IMR-90 (cell line): Measurements from ENCODE around the gene PRPF40A. TPM values are rescaled to one million over a fixed set of nuclear protein-coding genes. Genes with fewer than 3 reads are reported as not detected.

Experiments
- ATAC-seq: fragments of 200-7000 bp; cut with Tn5 transposase; 2 replicates; pipeline ENCODE4 v1.9.1; 2020; ENCODE audit warnings: low read depth, mild to moderate bottlenecking, moderate library complexity
- BruUV-seq: library from RNA; stranded (reverse); fragments of 400-500 nt; replicated peaks from 2 replicates; lab custom pipeline; 2021; lab: Mats Ljungman, UMichigan
- CTCF ChIA-PET: fragments of 300-600 bp; formaldehyde crosslinking; extraction: SDS; loops from one replicate; lab custom pipeline; 2021; ENCODE audit warnings: antibody characterized with exemption; lab: Yijun Ruan, JAX
- POLR2A ChIA-PET: fragments of 300-600 bp; sonication (Branson Sonifier 250); formaldehyde crosslinking; loops from one replicate; lab custom pipeline; 2022; ENCODE audit warnings: antibody characterized with exemption; ENCODE audit not compliant: unreplicated experiment; lab: Charles Lee
- DNase-seq: peaks from one replicate; pipeline ENCODE4 v3.0.0; 2013
- H2AFZ ChIP-seq: replicated peaks from 2 replicates; pipeline ENCODE3; 2013; ENCODE audit warnings: low read length, mild to moderate bottlenecking; ENCODE audit not compliant: poor library complexity
- H2AK5ac ChIP-seq: 2 replicates; pipeline ENCODE4 v1.6.1; 2013; ENCODE audit warnings: low read depth, low read length, inconsistent platforms
- H2AK9ac ChIP-seq: replicated peaks from 2 replicates; pipeline ENCODE3; 2013; ENCODE audit warnings: mild to moderate bottlenecking, low read depth, low read length, moderate library complexity; ENCODE audit not compliant: poor library complexity
- H2BK120ac ChIP-seq: 2 replicates; pipeline ENCODE4 v1.6.1; 2013; ENCODE audit warnings: low read depth, low read length, inconsistent platforms
- H2BK15ac ChIP-seq: 3 replicates; pipeline ENCODE4 v1.6.1; 2013; ENCODE audit warnings: low read depth, low read length, inconsistent platforms
- H2BK20ac ChIP-seq: 2 replicates; pipeline ENCODE4 v1.6.1; 2013; ENCODE audit warnings: low read depth, mild to moderate bottlenecking, inconsistent platforms, low read length, moderate library complexity
- H2BK5ac ChIP-seq: 2 replicates; pipeline ENCODE4 v1.6.1; 2013; ENCODE audit warnings: mild to moderate bottlenecking, low read depth, low read length, inconsistent platforms; ENCODE audit not compliant: poor library complexity, severe bottlenecking
- H3K14ac ChIP-seq: replicated peaks from 2 replicates; pipeline ENCODE4 v1.6.1; 2013; ENCODE audit warnings: low read depth, low read length, inconsistent platforms
- H3K18ac ChIP-seq: 2 replicates; pipeline ENCODE4 v1.6.1; 2013; ENCODE audit warnings: low read depth, low read length, control low read depth
- H3K23ac ChIP-seq: 2 replicates; pipeline ENCODE4 v1.6.1; 2013; ENCODE audit warnings: low read depth, low read length, inconsistent platforms
- H3K27ac ChIP-seq: 2 replicates; pipeline ENCODE4 v1.5.1; 2013; ENCODE audit warnings: mild to moderate bottlenecking, control low read depth, low read length; ENCODE audit not compliant: insufficient read depth
- H3K27me3 ChIP-seq: 2 replicates; pipeline ENCODE4 v1.6.1; 2013; ENCODE audit warnings: low read length; ENCODE audit not compliant: control insufficient read depth, insufficient read depth
- H3K36me3 ChIP-seq: 2 replicates; pipeline ENCODE4 v1.6.1; 2013; ENCODE audit warnings: low read length, mixed read lengths; ENCODE audit not compliant: control insufficient read depth, insufficient read depth
- H3K4ac ChIP-seq: 2 replicates; pipeline ENCODE4 v1.6.1; 2013; ENCODE audit warnings: low read depth, low read length, inconsistent platforms
- H3K4me1 ChIP-seq: 2 replicates; pipeline ENCODE4 v1.6.1; 2013; ENCODE audit warnings: low read length, mixed read lengths; ENCODE audit not compliant: control insufficient read depth, insufficient read depth
- H3K4me2 ChIP-seq: 2 replicates; pipeline ENCODE4 v1.6.1; 2013; ENCODE audit warnings: low read depth, mild to moderate bottlenecking, control low read depth, low read length, moderate library complexity
- H3K4me3 ChIP-seq: 2 replicates; pipeline ENCODE4 v1.5.1; 2013; ENCODE audit warnings: low read depth, mild to moderate bottlenecking, control low read depth, low read length, moderate library complexity; ENCODE audit not compliant: insufficient read depth
- H3K56ac ChIP-seq: 2 replicates; pipeline ENCODE4 v1.6.1; 2013; ENCODE audit warnings: low read length, inconsistent platforms; ENCODE audit not compliant: insufficient read depth; ENCODE audit errors: extremely low read depth
- H3K79me1 ChIP-seq, 2 experiments: 2 replicates each; pipeline ENCODE4 v1.6.1; 2013; ENCODE audit warnings: low read length in 2 of 2, inconsistent platforms in 1 of 2, low read depth in 1 of 2
- H3K9ac ChIP-seq: 2 replicates; pipeline ENCODE4 v1.6.1; 2013; ENCODE audit warnings: low read depth, low read length, control low read depth
- H3K9me1 ChIP-seq: 2 replicates; pipeline ENCODE4 v1.6.1; 2013; ENCODE audit warnings: low read length, inconsistent platforms; ENCODE audit not compliant: insufficient read depth
- H3K9me3 ChIP-seq: 2 replicates; pipeline ENCODE4 v1.6.1; 2013; ENCODE audit warnings: low read length; ENCODE audit not compliant: control insufficient read depth, insufficient read depth
- H4K20me1 ChIP-seq: 2 replicates; pipeline ENCODE4 v1.6.1; 2013; ENCODE audit warnings: low read length, inconsistent platforms; ENCODE audit not compliant: insufficient read depth
- H4K5ac ChIP-seq: 2 replicates; pipeline ENCODE4 v1.6.1; 2013; ENCODE audit warnings: mild to moderate bottlenecking, low read depth, low read length, control low read depth
- H4K8ac ChIP-seq, 2 experiments: 2 replicates each; pipeline ENCODE4 v1.6.1; 2013; ENCODE audit warnings: low read depth in 2 of 2, low read length in 2 of 2, control low read depth in 1 of 2, inconsistent platforms in 1 of 2
- H4K91ac ChIP-seq: 2 replicates; pipeline ENCODE4 v1.6.1; 2013; ENCODE audit warnings: low read depth, low read length, inconsistent platforms; ENCODE audit not compliant: insufficient read depth
- RAD21 ChIP-seq: IDR thresholded peaks from 2 replicates; pipeline ENCODE4 v1.6.1; 2012; ENCODE audit warnings: low read length, improper control_type of control experiment
- RCOR1 ChIP-seq: IDR thresholded peaks from 2 replicates; pipeline ENCODE4 v1.6.1; 2012; ENCODE audit warnings: mild to moderate bottlenecking, low read length, improper control_type of control experiment; ENCODE audit not compliant: insufficient replicate concordance
- RFX5 ChIP-seq: IDR thresholded peaks from 2 replicates; pipeline ENCODE4 v1.8.0; 2012; ENCODE audit warnings: low read depth, mild to moderate bottlenecking, low read length, moderate library complexity
- WGBS, 2 experiments: methylation state at CpG; one replicate each; pipeline versions ENCODE4 v1.1.5 to v1.1.7; 2013; ENCODE audit warnings: missing lambda C conversion rate in 2 of 2; ENCODE audit not compliant: insufficient read length in 1 of 2; ENCODE audit errors: extremely low coverage in 2 of 2; 5-methylcytosine and 5-hydroxymethylcytosine counted together
- dilution Hi-C: fragments of 300-500 bp; cut with HindIII; formaldehyde crosslinking; loops from one replicate; pipeline ENCODE4 v1.14.3; 2018; ENCODE audit warnings: low sequenced_read_pairs; ENCODE audit not compliant: unreplicated experiment
- in situ Hi-C: fragments of 300-500 bp; cut with MboI; formaldehyde crosslinking; loops from 3 replicates; pipeline ENCODE4 v1.14.3; 2019; ENCODE audit warnings: low sequenced_read_pairs, inconsistent platforms, mixed read lengths
- intact Hi-C: fragments of 100-400 bp; cut with micrococcal nuclease; formaldehyde crosslinking; loops from 2 replicates; pipeline ENCODE4 v1.10.0; 2022
- polyA plus RNA-seq, 3 experiments: library from polyadenylated mRNA; depleted of rRNA; stranded (reverse); fragments of >200 nt; gene quantifications; 2 replicates each; pipeline ENCODE4 v1.2.3, GENCODE V29; 2012; ENCODE audit warnings: low replicate concordance in 1 of 3
- total RNA-seq: library from RNA; depleted of rRNA; stranded (reverse); fragments of >200 nt; gene quantifications from 2 replicates; pipeline ENCODE4 v1.2.3, GENCODE V29; 2012

Gene PRPF40A
- total and polyA plus RNA-seq, 2 of the 4 experiments (the other 2 are of a cell fraction), result 49.1 to 150 TPM

DNA sequence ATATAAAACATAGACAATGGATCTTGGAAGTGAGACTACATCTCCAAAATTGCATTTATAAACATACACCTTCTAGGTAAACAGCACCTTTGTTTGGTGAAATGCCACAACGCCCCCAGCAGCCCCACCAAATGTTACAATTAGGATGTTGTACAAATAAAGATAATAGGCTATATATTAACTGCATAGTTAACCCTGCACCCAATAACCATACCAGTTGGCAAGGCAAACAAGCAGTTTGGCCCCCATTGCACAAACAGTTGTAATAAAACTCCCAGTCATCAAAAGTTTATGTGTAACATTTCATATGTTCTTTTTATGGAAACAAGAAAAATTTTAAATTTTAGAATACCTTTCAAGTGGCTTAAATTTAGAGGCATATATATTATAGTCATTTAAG, 67.3 kb downstream of the PRPF40A start:
- CTCF ChIA-PET, result no interaction called here
- in situ Hi-C loops, result loop anchor here (25.0 kb wide), 1 partner anchor 1188 kb away; no protein-coding TSS in a partner anchor

More for the DNA sequence above, 67.3 kb downstream of the PRPF40A start:
- peaks cover 2% of the 10 kb centered on the region; the same call in 1 of the 2 replicates for H3K36me3 ChIP-seq
- dilution Hi-C loops, result loop anchor here (25.0 kb wide), 1 partner anchor 463 kb away; the partner anchor contains the start of gene STAM2
- ATAC-seq, result no peak
- H3K4me3 ChIP-seq, result no peak overlapping the region
- H2BK5ac ChIP-seq, result no peak overlapping the region
- peaks cover 0 to 4% of the 10 kb centered on the region in 2 experiments; a peak in 2 of 4 replicates for H3K79me1 ChIP-seq
- no peak for DNase-seq
- no peaks in the 10 kb centered on the region for H4K20me1 ChIP-seq
- no peak overlapping the region for H2AFZ ChIP-seq
- no peak overlapping the region for H2AK9ac ChIP-seq
- H3K4me2 ChIP-seq, result no peak overlapping the region
- no peak overlapping the region for H2BK15ac ChIP-seq
- no peak overlapping the region for H4K91ac ChIP-seq
- no peak overlapping the region for H2BK120ac ChIP-seq
- no peak overlapping the region for H3K23ac ChIP-seq
- H3K9ac ChIP-seq, result no peak overlapping the region
- H3K9me1 ChIP-seq, result peaks cover 8% of the 10 kb centered on the region; the same call in 1 of the 2 replicates
- POLR2A ChIA-PET, result no interaction called here
- no peak overlapping the region for H3K4ac ChIP-seq
- TF ChIP-seq RAD21 (no peak), RFX5 (no peak), RCOR1 (no peak)
- WGBS, 2 experiments, result no CpG with 5 or more reads among the region's 1 CpG
- no peaks in the 10 kb centered on the region for H3K27me3 ChIP-seq
- H3K18ac ChIP-seq, result no peak overlapping the region
- H3K27ac ChIP-seq, result no peak overlapping the region
- no peak overlapping the region for H3K56ac ChIP-seq
- no TSS peak for BruUV-seq
- H2AK5ac ChIP-seq, result no peak overlapping the region
- no peak overlapping the region for H4K5ac ChIP-seq
- intact Hi-C loops, result loop anchor here (5.0 kb wide), 1 partner anchor 37 kb away; no protein-coding TSS in a partner anchor
- H4K8ac ChIP-seq, result no peak overlapping the region
- no peak overlapping the region for H2BK20ac ChIP-seq
- peaks cover 3% of the 10 kb centered on the region; the same call in 1 of the 2 replicates for H3K4me1 ChIP-seq
- no peak overlapping the region for H3K14ac ChIP-seq
- no peaks in the 10 kb centered on the region for H3K9me3 ChIP-seq
